Pancreas (tissue), 10 donors: ENCODE data around the gene CDKN1C. TPM values are rescaled to one million over a fixed set of nuclear protein-coding genes. Genes with fewer than 3 reads are reported as not detected.

ENCODE experiments used
- ATAC-seq, 4 donors: fragments of 200-7000 bp; cut with Tn5 transposase; one replicate each; pipeline versions ENCODE4 v1.8.0 to v1.9.1; 2020; ENCODE audit warnings: mild to moderate bottlenecking in 4 of 4, moderate library complexity in 4 of 4
- DNase-seq, 6 donors: peaks; one replicate each; pipeline ENCODE4 v3.0.0-alpha.2; 2020
- FAIRE-seq: peaks from 2 replicates; lab custom pipeline; 2012; peaks lifted over from hg19 to GRCh38; lab: Jason Lieb, UNC
- H3K27ac ChIP-seq, 4 donors: fragments of 200-600 bp; sonication (generic); 1 replicate in 3 of 4; 2 replicates in 1 of 4; pipeline versions ENCODE4 v1.5.0 to v1.8.0; 2020
- H3K27me3 ChIP-seq, 4 donors: fragments of 200-600 bp; one replicate each; pipeline ENCODE4 v1.8.0; 2021
- H3K36me3 ChIP-seq, 3 donors: fragments of 200-600 bp; sonication (generic) in 1 of 3; one replicate each; pipeline versions ENCODE4 v1.5.0 to v1.8.0; 2020 to 2021
- H3K4me1 ChIP-seq, 3 donors: fragments of 200-600 bp; one replicate each; pipeline ENCODE4 v1.8.0; 2021
- H3K4me3 ChIP-seq, 4 donors: fragments of 200-600 bp; sonication (generic) in 2 of 4; one replicate each; pipeline versions ENCODE4 v1.5.0 to v1.8.0; 2020 to 2021
- H3K9me3 ChIP-seq, 4 donors: fragments of 200-600 bp; one replicate each; pipeline ENCODE4 v1.8.0; 2021
- CTCF ChIP-seq, 4 donors: fragments of 200-600 bp; sonication (generic) in 3 of 4; IDR thresholded peaks; one replicate each; pipeline versions ENCODE4 v1.5.0 to v1.8.0; 2021; ENCODE audit warnings: antibody characterized with exemption in 4 of 4
- WGBS, 2 donors: extraction: QIAGEN DNeasy Blood & Tissue Kit; methylation state at CpG; one replicate each; pipeline ENCODE4 v1.1.7; 2013; 5-methylcytosine and 5-hydroxymethylcytosine counted together
- intact Hi-C, 3 donors: fragments of 100-400 bp; cut with DNase I; formaldehyde crosslinking; loops; one replicate each; pipeline versions ENCODE4 v1.11.1 to v1.14.2; 2022
- polyA plus RNA-seq, 2 donors: library from polyadenylated mRNA; stranded (reverse); fragments of 200-250 nt; gene quantifications; one replicate each; pipeline ENCODE4 v1.2.3, GENCODE V29; 2013
- total RNA-seq, 6 donors: library from RNA; stranded (reverse); fragmentation: NEBNext Ultra II Directional in 4 of 6; extraction: Animal tissue kit (Norgen Biotek cat#: 25700) in 4 of 6; gene quantifications; one replicate each; pipeline versions ENCODE4 v1.2.1 to v1.2.4, GENCODE V29; 2021 to 2023
- donor health status: healthy with polysubstance abuse.
- donor health status: DM: no; HTN: no; CAD: no; lungs with moderate emphysema.
- donor health status: DM: no; HTN: no; CAD: no.
- donor health status: control.
- donor health status: control.
- donor health status: Bipolar disorder and iron deficiency.
- donor health status: DM: yes; HTN: yes; CAD: no.
- donor health status: DM: no; HTN: no; CAD: no.
- donor health status: DM: no; HTN: no; CAD: no.
- donor health status: DM: yes; HTN: yes; CAD: no.

The CDKN1C gene
- 10 to 100 TPM in 5 of 6 donors, 1 to 10 TPM in 1; 9.2 to 23.1 (median 19.2) TPM for total RNA-seq
- 10 to 100 TPM; 36.1 to 71.4 TPM for polyA plus RNA-seq

- H3K27me3 ChIP-seq: no peaks in the 10 kb centered on the region
- peaks cover under 1 to 2% (median under 1%) of the 10 kb centered on the region in 3 donors for H3K4me1 ChIP-seq
- H3K27ac ChIP-seq: peak within 1 kb of the TSS in 3 of 4 donors; percentile 46 to 60 (median 49)
- DNase-seq: peak; percentile 81 to 91 (median 86)
- WGBS, 2 donors: 0 to 1% methylated on average over 18 to 58 of the region's 61 CpGs
- H3K4me3 ChIP-seq: peak within 1 kb of the TSS; percentile 38 to 75 (median 54)
- H3K36me3 ChIP-seq: no peaks in the 10 kb centered on the region
- no peak for FAIRE-seq
- no peak for TF ChIP-seq CTCF (IDR thresholded peaks at IDR 0.05)
- H3K9me3 ChIP-seq: no peaks in the 10 kb centered on the region
- peak; percentile 79 to 83 (median 82) for ATAC-seq
- intact Hi-C loops: loop anchor here in 2 of 3 donors (10.0 kb wide), 1 partner anchor 191 kb away; the partner anchor contains the start of gene KCNQ1OT1 (in 2 of the 2)
These were observed at the start of gene CDKN1C for GRCh38 chr11:2885678-2886081. Gene CDKN1C, minus strand, starts transcription at chr11:2885775. Its CDS starts 319 bp downstream, at chr11:2885456.

GRCh38 chr11:2934611-2935239 lies 49.1 kb upstream of the CDKN1C start:
- no peaks in the 10 kb centered on the region for H3K9me3 ChIP-seq
- peaks cover 0 to 3% (median 3%) of the 10 kb centered on the region in 3 donors for H3K4me1 ChIP-seq
- H3K36me3 ChIP-seq: no peaks in the 10 kb centered on the region
- 73% methylated on average over 14 of the region's 14 CpGs for WGBS, 2 donors
- TF ChIP-seq CTCF (IDR thresholded peaks at IDR 0.05): no peak
- ATAC-seq (no peak), DNase-seq (peak in 1 of 6 donors; percentile 7), FAIRE-seq (no peak)
- H3K27me3 ChIP-seq: no peaks in the 10 kb centered on the region
- H3K4me3 ChIP-seq: no peak overlapping the region
- intact Hi-C loops: no loop called here
- H3K27ac ChIP-seq: no peak overlapping the region

GRCh38 chr11:2934021-2934550 lies 48.5 kb upstream of the CDKN1C start:
- Histone ChIP-seq H3K9me3 (no peaks in the 10 kb centered on the region), H3K27ac (no peak overlapping the region)
- DNase-seq: no peak

GRCh38 chr11:2933375-2934020 lies 47.9 kb upstream of the CDKN1C start:
- H3K4me3 ChIP-seq: no peak overlapping the region
- ATAC-seq (peak in 2 of 4 donors; percentile 17), FAIRE-seq (no peak), DNase-seq (peak in 4 of 6 donors; percentile 42 to 80 (median 58))
- H3K9me3 ChIP-seq: no peaks in the 10 kb centered on the region
- H3K27ac ChIP-seq: no peak overlapping the region
- H3K36me3 ChIP-seq: no peaks in the 10 kb centered on the region
- H3K27me3 ChIP-seq: no peaks in the 10 kb centered on the region
- WGBS, 2 donors: 61 to 72% methylated on average over 12 of the region's 12 CpGs
- peaks cover 0 to 6% (median 5%) of the 10 kb centered on the region in 3 donors for H3K4me1 ChIP-seq
- TF ChIP-seq CTCF (IDR thresholded peaks at IDR 0.05): no peak
- intact Hi-C loops: no loop called here

More at GRCh38 chr11:2934021-2934550, 48.5 kb upstream of the CDKN1C start:
- Histone ChIP-seq H3K36me3 (no peaks in the 10 kb centered on the region), H3K4me1 (peaks cover 0 to 6% (median 5%) of the 10 kb centered on the region in 3 donors), H3K4me3 (no peak overlapping the region), H3K27me3 (no peaks in the 10 kb centered on the region)
- TF ChIP-seq CTCF (IDR thresholded peaks at IDR 0.05): no peak
- intact Hi-C loops: no loop called here
- ATAC-seq (no peak), FAIRE-seq (no peak)
- WGBS, 2 donors: 88 to 92% methylated on average over 7 of the region's 7 CpGs
